GM19372 (cell line): Measurements from ENCODE around the gene EYS.
"Not testable (repeated sequence)": the region's sequence is repeated elsewhere in the genome, so short reads cannot be mapped to it uniquely, and the experiment has no call there.

ENCODE experiments used
- ATAC-seq: cut with Tn5 transposase; IDR thresholded peaks from one replicate; pipeline ENCODE4 v1.9.1; 2021; ENCODE audit warnings: mild to moderate bottlenecking, low read depth, moderate library complexity; ENCODE audit not compliant: unreplicated experiment

Gene EYS

DNA sequence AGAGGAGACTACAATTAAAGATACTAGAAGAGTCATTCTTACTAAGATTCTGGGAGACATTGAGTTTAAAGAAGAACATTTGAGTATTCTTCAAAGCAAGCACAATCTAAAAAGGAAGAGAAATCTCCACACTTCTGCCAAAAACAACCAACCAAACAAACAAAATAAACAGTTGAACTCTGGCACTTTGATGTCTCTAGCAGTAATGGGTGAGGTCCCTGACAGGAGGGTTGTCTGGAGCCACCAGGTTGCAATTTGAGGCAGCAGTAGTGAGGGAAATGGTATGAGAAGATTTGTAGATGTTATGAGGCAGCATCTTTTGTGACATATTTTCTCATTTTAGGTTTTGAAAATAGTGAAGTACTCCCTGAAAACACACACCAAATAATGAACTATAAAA lies 1963.3 kb downstream of the EYS start:
- ATAC-seq = no peak

DNA sequence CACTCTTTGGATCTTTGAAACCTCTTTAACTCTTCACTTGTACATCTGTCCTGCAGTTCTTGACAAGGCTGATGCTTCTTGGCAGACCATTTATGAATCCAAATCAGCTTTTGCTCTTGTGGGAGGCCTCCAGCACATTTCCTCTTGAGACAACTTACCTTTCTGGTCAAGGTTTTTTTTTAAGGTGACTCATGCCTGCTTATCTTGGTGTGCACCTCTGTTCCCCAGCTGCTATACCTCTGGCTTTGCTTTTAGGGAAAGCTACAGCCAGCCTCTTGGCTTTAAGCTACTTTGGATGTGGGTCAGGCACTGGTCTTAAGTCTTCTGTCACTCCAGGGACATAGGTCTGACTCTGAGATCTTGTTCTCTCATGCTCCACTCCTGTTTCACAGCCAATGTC lies 1965.0 kb downstream of the EYS start:
- no peak for ATAC-seq

DNA sequence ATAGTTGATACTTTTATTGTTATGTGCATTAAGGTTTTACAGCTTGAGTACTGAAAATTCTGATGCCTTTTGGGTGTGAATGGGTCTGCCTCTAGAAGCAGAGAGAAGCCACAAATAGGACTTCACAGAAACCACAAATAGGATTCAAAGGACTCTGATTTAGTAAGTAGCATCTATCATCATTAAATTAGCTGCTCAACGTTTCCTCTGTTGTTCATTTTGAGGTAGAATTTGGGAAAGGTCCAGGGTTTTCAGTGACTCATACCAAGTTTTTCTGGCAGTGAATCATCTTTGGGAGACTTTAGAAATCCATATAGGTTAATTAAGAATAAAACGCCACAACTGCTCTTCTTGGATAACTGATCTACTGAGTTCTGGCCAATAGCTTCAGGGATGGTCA lies 1966.3 kb downstream of the EYS start:
- no peak for ATAC-seq

- no peak for ATAC-seq
Measured at GRCh38 chr6:63739094-63739687, 1967.8 kb downstream of the EYS start.

- not testable (repeated sequence) for ATAC-seq
Measured at GRCh38 chr6:63738190-63738589, 1968.8 kb downstream of the EYS start.

DNA sequence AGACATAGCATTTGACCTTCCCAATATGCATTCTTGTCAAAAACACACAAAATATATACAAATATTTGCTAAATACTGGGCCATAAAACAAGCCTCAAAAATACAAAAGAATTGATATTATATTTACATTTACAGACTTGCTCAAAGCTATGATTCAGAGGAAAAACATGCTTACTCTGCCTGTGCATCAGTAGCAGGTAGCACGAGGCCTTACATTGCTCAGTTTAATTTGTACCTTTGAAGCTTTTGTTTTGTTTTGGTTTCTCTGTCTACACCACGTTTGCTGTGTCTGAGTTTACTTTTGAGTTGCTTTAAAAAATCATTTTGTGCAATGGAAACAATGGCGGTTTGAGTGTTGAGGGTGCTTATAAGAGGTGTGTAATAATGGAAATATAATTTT lies 1972.1 kb downstream of the EYS start:
- ATAC-seq = no peak

GRCh38 chr6:63732336-63732735 lies 1974.7 kb downstream of the EYS start:
- no peak for ATAC-seq

GRCh38 chr6:63731930-63732329 lies 1975.1 kb downstream of the EYS start:
- ATAC-seq = no peak

- no peak for ATAC-seq
Measured at GRCh38 chr6:63730311-63730710, 1976.7 kb downstream of the EYS start.

GRCh38 chr6:63724721-63725120 lies 1982.3 kb downstream of the EYS start:
- ATAC-seq = no peak

DNA sequence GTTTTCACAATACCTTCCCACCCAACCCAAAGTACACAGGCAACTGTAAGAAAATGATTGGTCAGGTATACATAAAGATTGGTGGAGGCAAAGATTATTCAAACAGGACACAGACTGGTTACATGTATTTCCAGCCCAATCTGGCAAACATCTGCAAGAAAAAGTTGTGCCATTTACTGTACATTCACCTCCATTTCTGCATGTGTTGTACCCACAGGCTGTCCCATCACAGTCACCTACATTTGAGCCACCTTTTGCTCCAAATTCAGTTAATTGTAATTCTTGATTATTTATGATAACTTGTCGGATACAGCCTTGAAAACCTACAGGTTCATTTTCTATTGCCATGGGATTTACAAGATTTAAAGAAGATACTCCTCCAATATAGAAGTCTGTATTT lies 1985.8 kb downstream of the EYS start:
- no peak for ATAC-seq

DNA sequence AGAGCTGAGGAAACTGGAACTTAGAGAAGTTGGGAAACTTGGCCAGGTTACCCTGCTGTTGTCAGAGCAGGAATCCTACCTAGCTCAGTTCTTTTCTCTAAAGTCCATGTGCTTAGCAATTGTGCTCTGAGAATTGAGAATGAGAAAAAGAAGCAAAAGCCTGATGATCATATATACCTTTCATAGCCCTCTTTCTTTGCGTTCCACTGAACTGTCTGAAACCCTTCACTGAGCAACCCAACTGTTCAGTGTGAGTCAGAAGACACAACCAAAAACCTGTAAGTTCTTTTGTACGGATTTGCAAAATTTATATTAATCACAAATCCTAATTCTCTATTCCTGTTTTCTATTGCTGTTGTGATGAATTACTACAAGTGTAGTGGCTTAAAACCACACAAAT lies 1990.9 kb downstream of the EYS start:
- no peak for ATAC-seq

DNA sequence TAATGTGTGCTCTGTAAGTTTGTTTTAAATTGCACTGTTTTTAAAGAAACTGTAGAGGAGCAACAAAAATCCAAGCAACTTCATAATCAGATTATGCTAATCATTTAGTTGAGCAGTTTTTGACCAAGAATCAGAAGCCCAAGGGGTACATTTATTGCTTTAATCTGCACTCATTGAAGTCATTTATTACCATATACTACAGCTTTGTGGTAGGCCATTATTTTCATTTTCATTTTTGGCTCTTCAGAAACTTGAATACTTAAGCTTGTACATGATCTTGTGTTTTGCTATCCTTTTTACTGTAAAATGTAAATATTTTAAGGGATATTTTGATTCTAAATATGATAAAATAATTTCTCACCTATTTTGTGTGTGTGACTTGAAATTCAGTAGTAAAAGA lies 1992.9 kb downstream of the EYS start:
- ATAC-seq = no peak

DNA sequence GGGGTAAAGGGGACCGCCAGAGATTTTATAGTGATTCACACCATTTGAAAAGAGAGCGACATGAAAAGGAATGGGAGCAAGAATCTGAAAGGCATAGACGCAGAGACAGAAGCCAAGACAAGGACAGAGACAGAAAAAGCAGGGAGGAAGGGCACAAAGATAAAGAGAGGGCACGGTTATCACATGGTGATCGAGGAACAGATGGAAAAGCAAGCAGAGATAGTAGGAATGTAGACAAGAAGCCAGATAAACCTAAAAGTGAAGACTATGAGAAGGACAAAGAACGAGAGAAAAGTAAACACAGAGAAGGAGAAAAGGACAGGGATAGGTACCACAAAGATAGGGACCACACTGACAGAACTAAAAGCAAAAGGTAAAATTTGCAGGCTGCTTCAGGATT lies 1993.7 kb downstream of the EYS start:
- ATAC-seq = no peak

GRCh38 chr6:63709148-63709547 lies 1997.9 kb downstream of the EYS start:
- ATAC-seq = no peak

GRCh38 chr6:63708631-63709030 lies 1998.4 kb downstream of the EYS start:
- no peak for ATAC-seq

DNA sequence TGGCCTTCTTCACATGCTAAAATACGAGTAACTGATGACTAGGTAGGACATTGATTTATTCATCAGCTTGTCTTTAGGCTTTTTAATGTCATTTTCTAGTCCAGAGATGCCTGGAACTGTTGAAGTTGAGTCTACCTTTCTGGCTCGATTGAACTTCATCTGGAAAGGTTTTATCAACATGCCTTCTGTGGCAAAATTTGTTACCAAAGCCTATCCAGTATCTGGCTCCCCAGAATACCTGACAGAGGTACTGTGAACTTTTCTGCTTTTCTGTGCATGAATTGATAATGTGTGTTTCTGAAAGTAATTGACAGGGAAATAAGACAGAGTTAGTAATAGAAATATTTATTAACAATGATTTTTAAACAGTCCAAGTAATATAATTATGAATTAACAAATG lies 2000.4 kb downstream of the EYS start:
- no peak for ATAC-seq

DNA sequence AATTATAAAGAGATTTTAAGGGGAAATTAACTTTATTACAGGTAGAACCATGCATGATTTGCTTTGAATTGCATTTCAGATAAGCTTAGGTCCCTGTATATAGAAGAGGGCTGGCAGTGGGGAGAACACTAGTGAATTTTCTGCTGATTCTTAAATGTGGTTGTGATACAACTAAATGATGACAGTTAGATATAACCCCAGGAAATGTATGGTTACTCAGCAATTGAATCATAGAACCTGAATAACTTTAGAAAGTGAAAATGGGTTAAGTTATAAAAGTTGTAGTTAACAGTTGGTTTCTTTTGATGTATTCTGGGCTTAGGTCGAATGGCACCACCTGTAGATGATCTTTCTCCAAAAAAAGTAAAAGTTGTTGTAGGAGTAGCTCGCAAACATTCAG lies 2001.3 kb downstream of the EYS start:
- no peak for ATAC-seq

DNA sequence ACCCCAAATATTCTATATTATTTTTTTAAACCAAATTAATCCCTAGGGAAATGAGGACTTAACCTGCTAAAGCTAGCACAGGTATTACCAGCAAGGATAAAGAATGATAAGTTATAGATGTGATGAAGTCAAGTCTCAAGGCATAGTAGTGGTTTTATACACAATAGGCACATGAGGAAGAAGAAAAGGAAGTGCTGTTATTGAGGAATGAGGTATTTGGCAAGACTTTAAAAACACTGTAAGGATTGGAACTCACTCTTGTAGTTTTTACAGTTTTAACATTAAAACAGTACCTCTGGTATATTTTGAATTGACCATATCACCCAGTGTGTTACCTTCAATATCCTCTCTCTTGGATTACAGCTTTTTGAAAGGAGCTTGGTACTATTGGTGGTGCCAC lies 2016.8 kb downstream of the EYS start:
- no peak for ATAC-seq

- ATAC-seq = no peak
Measured at GRCh38 chr6:63689421-63689820, 2017.6 kb downstream of the EYS start.

DNA sequence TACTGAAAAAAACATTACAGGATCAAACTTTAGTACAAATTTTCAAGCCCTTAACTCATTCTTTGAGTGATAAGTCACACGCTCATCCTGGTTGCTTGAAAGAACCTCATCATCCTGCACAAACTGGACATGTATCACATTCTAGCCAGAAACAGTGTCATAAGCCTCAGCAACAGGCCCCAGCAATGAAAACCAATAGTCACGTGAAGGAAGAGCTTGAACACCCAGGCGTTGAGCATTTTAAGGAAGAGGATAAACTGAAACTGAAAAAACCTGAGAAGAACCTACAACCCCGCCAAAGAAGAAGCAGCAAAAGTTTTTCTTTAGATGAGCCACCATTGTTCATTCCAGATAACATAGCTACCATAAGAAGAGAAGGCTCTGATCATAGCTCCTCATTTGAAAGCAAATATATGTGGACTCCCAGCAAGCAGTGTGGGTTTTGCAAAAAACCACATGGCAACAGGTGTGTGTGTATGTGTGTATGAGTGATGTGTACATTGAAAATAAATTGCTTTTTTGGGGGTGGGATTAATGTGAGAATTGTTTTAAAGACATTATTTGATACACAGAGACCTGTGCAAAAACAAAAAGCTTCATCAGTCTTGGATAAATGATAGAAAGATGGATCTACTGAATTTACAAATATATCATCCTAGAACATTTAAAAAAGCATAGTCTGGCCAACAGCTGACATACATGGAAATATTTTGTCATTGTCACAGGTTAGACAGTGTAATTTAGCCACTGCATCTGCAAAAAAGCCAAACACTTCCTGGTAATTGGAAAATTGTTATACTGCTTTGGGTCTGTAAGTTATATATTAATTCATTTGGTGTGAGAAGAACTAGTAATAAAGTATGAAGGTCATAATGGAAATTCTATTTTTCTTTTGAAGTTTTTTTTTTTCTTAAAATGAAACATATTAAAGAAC lies 2021.3 kb downstream of the EYS start:
- ATAC-seq = peak; percentile 88

GRCh38 chr6:63683071-63683603 lies 2023.9 kb downstream of the EYS start:
- ATAC-seq = no peak
